Tibial nerve (tissue), 3 donors: ENCODE results near the gene RASL11A.
"Not testable (repeated sequence)": the region's sequence is repeated elsewhere in the genome, so short reads cannot be mapped to it uniquely, and the experiment has no call there.

Experiments
- CTCF ChIP-seq, 5 experiments: fragments of 200-600 bp in 3 of 5; fragments of 450-650 bp in 2 of 5; sonication (generic) in 3 of 5; IDR thresholded peaks; one replicate each; pipeline ENCODE4 v1.5.1; 2016 to 2019; ENCODE audit warnings: antibody characterized with exemption in 5 of 5, mild to moderate bottlenecking in 3 of 5, moderate library complexity in 2 of 5
- POLR2A ChIP-seq, 2 donors: fragments of 450-650 bp; IDR thresholded peaks; one replicate each; pipeline ENCODE4 v1.6.1; 2017; ENCODE audit warnings: antibody characterized with exemption in 2 of 2, mild to moderate bottlenecking in 2 of 2, moderate library complexity in 2 of 2

- not testable (repeated sequence) for TF ChIP-seq POLR2A, CTCF (IDR thresholded peaks at IDR 0.05)
These were observed 48.5 kb upstream of the RASL11A start for GRCh38 chr13:27222100-27222499.
